Activated naive CD8-positive, alpha-beta T cell treated with anti-CD3 and anti-CD28 coated beads, Interleukin-2, amount 50 U/mL, for 24 hours (primary cell): ENCODE data around the gene PPP1R26.
"Not testable (repeated sequence)": the region's sequence is repeated elsewhere in the genome, so short reads cannot be mapped to it uniquely, and the experiment has no call there.

Experiments
- ATAC-seq: fragments of 150-1000 bp; cut with Tn5 transposase; one replicate; pipeline ENCODE4 v1.10.0; 2021
- DNase-seq: peaks from one replicate; pipeline ENCODE4 v3.0.0; 2021
- H3K27ac Mint-ChIP-seq: one replicate; pipeline ENCODE4 v1.8.0; 2021; ENCODE audit warnings: mild to moderate bottlenecking, mixed read lengths
- H3K27me3 Mint-ChIP-seq: one replicate; pipeline ENCODE4 v1.8.0; 2021; ENCODE audit warnings: mixed read lengths
- H3K36me3 Mint-ChIP-seq: one replicate; pipeline ENCODE4 v1.8.0; 2021; ENCODE audit warnings: low read depth, mixed read lengths
- H3K4me1 Mint-ChIP-seq: one replicate; pipeline ENCODE4 v1.8.0; 2021; ENCODE audit warnings: mixed read lengths
- H3K4me3 Mint-ChIP-seq: one replicate; pipeline ENCODE4 v1.8.0; 2021; ENCODE audit warnings: mild to moderate bottlenecking, moderate library complexity, mixed read lengths
- H3K9me3 Mint-ChIP-seq: one replicate; pipeline ENCODE4 v1.8.0; 2021; ENCODE audit warnings: mixed read lengths

Gene PPP1R26

DNA sequence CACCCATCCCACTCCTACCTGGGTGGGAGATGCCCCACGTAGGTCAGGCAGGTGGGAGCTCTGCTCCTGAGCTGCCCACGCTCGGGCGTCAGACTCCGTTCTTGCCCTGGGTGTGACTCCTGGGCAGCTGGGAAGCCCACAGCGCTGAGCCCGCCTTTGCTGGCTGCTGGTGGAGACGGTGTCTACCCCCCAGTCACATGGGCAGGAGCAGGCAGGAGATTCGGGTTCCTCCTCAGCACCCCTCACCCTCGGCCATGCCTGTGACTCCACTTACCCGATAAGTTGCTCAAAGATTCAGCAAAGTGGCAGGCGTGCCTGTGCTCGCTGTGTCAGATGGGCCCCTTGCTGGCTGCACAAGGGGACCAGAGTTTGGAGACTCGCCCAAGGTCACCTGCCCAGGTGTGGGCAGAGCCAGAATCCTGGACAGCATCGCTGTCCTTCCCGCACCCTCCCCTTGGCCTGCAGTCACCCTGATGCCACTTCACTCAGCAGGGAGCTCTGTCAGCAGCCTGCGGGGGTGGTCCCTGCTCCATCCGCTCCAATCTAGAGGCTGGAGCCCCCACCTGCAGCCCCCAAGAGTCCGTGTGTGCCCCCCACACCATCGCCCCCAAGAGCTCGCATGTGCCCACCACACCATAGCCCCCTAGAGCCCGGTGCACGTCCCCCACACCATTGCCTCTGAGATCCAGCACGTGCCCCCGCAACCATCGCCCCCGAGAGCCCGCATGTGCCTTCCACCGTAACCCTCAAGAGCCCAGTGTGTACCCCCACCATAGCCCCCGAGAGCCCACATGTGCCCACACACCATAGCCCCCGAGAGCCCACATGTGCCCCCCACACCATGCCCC is 45.9 kb downstream of the PPP1R26 start:
- H3K27me3 Mint-ChIP-seq, result peaks cover 6% of the 10 kb centered on the region
- H3K36me3 Mint-ChIP-seq, result no peaks in the 10 kb centered on the region
- DNase-seq, result no peak
- H3K9me3 Mint-ChIP-seq, result no peaks in the 10 kb centered on the region
- no peak overlapping the region for H3K27ac Mint-ChIP-seq
- no peaks in the 10 kb centered on the region for H3K4me1 Mint-ChIP-seq
- ATAC-seq, result no peak
- no peak overlapping the region for H3K4me3 Mint-ChIP-seq

DNA sequence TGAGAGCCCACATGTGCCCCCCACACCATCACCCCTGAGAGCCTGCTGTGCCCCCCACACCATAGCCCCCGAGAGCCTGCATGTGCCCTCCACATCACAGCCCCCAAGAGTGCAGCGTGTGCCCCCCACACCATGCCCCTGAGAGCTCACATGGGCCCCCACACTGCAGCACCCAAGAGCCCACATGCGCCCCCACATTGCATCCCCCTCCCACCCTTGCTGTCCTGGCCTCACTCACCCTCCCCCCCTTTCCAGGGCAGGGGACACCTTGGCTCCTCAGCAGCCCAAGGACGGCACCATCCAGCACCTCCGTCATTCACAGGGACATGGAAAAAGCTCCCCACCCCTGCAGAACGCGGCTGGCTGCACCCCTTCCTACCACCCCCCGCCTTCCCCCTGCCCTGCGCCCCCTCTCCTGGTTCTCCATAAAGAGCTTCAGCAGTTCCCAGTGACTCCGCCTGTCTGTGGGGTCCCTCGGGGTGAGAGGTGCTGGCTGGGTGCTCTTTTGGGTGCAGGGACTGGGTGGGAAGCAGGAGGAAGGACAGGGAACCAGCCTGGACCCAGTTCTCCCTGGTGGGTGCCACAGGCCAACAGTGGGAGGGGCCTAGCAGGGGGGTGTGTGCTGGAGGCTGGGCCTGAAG is 46.6 kb downstream of the PPP1R26 start:
- H3K4me3 Mint-ChIP-seq, result no peak overlapping the region
- DNase-seq, result no peak
- H3K9me3 Mint-ChIP-seq, result no peaks in the 10 kb centered on the region
- no peaks in the 10 kb centered on the region for H3K4me1 Mint-ChIP-seq
- H3K27me3 Mint-ChIP-seq, result peaks cover 8% of the 10 kb centered on the region
- ATAC-seq, result no peak
- no peak overlapping the region for H3K27ac Mint-ChIP-seq
- H3K36me3 Mint-ChIP-seq, result no peaks in the 10 kb centered on the region

- H3K36me3 Mint-ChIP-seq, result no peaks in the 10 kb centered on the region
- H3K9me3 Mint-ChIP-seq, result no peaks in the 10 kb centered on the region
- H3K4me1 Mint-ChIP-seq, result no peaks in the 10 kb centered on the region
- H3K27me3 Mint-ChIP-seq, result peaks cover 8% of the 10 kb centered on the region
- no peak for DNase-seq
- no peak overlapping the region for H3K27ac Mint-ChIP-seq
- ATAC-seq, result no peak
- no peak overlapping the region for H3K4me3 Mint-ChIP-seq
Measured at GRCh38 chr9:135526730-135527571, 47.4 kb downstream of the PPP1R26 start.

DNA sequence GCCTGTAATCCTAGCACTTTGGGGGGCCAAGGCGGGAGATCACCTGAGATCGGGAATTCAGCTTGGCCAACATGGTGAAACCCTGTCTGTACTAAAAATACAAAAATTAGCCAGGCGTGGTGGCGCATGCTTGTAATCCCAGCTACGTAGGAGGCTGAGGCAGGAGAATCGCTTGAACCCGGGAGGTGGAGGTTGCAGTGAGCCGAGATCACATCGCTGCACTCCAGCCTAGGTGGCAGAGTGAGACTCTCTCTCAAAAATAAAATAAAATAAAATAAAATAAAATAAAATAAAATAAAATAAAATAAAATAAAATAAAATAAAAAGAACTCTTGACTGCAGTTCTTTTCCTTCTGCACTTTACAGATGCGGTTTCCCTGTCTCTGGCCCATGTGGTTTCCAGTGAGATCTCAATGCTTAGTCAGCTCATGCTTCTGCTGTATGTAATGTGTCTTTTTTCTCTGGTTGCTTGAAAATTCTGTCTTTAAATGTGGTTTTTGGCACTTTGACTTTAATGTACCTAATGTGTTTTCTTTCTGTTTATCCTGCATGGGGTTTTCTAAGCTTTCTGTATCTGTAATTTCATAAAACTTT is 49.4 kb downstream of the PPP1R26 start:
- not testable (repeated sequence) for H3K27me3 Mint-ChIP-seq, H3K9me3 Mint-ChIP-seq

GRCh38 chr9:135530146-135530545 is 50.6 kb downstream of the PPP1R26 start:
- Mint-ChIP-seq H3K4me3 (no peak overlapping the region), H3K4me1 (no peaks in the 10 kb centered on the region), H3K36me3 (no peaks in the 10 kb centered on the region), H3K9me3 (no peaks in the 10 kb centered on the region), H3K27ac (no peak overlapping the region), H3K27me3 (peaks cover 15% of the 10 kb centered on the region)
- no peak for DNase-seq
- no peak for ATAC-seq

More for the DNA sequence above, 49.4 kb downstream of the PPP1R26 start:
- H3K4me1 Mint-ChIP-seq, H3K36me3 Mint-ChIP-seq, DNase-seq, H3K27ac Mint-ChIP-seq, H3K4me3 Mint-ChIP-seq, ATAC-seq: not testable (repeated sequence)

- no peaks in the 10 kb centered on the region for H3K4me1 Mint-ChIP-seq
- no peaks in the 10 kb centered on the region for H3K36me3 Mint-ChIP-seq
- no peak overlapping the region for H3K4me3 Mint-ChIP-seq
- no peaks in the 10 kb centered on the region for H3K9me3 Mint-ChIP-seq
- DNase-seq (no peak), ATAC-seq (no peak)
- H3K27ac Mint-ChIP-seq, result no peak overlapping the region
- H3K27me3 Mint-ChIP-seq, result peaks cover 15% of the 10 kb centered on the region
Measured at GRCh38 chr9:135531096-135531495, 51.5 kb downstream of the PPP1R26 start.

DNA sequence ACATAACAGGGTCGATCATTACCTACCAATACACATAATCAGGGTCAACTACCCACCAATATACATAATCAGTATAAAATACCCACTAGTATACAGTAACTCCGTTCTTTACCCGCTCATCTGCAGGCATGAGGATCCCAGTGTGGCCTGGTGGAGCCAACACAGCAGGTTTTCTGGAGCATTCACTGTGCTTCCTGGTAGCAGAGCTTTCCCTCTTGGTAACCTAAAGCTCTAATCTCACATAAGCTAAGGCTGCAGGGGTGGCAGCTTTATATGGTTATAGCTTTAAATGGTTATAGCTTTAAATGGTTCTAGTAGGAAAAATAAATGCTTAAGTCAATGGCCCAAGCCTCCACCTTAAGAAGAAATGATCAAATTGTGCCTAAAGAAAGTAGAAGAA is 53.5 kb downstream of the PPP1R26 start:
- peaks cover 22% of the 10 kb centered on the region for H3K27me3 Mint-ChIP-seq
- no peaks in the 10 kb centered on the region for H3K9me3 Mint-ChIP-seq
- no peak overlapping the region for H3K4me3 Mint-ChIP-seq
- H3K27ac Mint-ChIP-seq, result no peak overlapping the region
- no peaks in the 10 kb centered on the region for H3K4me1 Mint-ChIP-seq
- no peaks in the 10 kb centered on the region for H3K36me3 Mint-ChIP-seq
- no peak for DNase-seq
- ATAC-seq, result no peak

DNA sequence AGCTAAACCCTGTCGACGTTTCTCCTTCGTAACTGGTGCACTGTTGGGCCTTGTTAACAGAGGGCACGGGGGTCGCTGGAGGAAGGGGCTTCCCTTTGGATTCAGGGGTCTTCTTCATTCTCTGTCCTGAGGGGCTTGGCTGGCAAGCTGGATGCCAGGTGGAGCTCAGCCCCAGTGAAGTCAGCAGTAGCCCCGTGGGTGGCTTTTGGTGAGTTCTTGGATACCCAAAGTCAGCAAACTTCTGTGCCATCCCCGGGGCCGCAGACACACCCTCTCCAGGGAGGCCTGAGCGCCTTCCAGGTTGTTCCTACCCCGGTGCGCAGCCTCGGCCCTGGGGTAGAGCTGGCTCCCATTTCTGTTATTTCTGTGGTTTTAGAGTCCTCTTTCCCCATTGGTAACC is 54.1 kb downstream of the PPP1R26 start:
- H3K4me1 Mint-ChIP-seq, result no peaks in the 10 kb centered on the region
- H3K27ac Mint-ChIP-seq, result no peak overlapping the region
- no peak overlapping the region for H3K4me3 Mint-ChIP-seq
- DNase-seq (no peak), ATAC-seq (no peak)
- H3K9me3 Mint-ChIP-seq, result no peaks in the 10 kb centered on the region
- H3K27me3 Mint-ChIP-seq, result peaks cover 22% of the 10 kb centered on the region
- no peaks in the 10 kb centered on the region for H3K36me3 Mint-ChIP-seq

GRCh38 chr9:135534192-135534711 is 54.7 kb downstream of the PPP1R26 start:
- not testable (repeated sequence) for H3K36me3 Mint-ChIP-seq, H3K4me3 Mint-ChIP-seq, H3K4me1 Mint-ChIP-seq, H3K9me3 Mint-ChIP-seq, H3K27ac Mint-ChIP-seq, DNase-seq, ATAC-seq
- H3K27me3 Mint-ChIP-seq, result peaks cover 24% of the 10 kb centered on the region

- H3K9me3 Mint-ChIP-seq, H3K4me1 Mint-ChIP-seq, H3K4me3 Mint-ChIP-seq, H3K36me3 Mint-ChIP-seq, ATAC-seq, H3K27ac Mint-ChIP-seq, DNase-seq: not testable (repeated sequence)
- H3K27me3 Mint-ChIP-seq, result peaks cover 23% of the 10 kb centered on the region
Measured at GRCh38 chr9:135534826-135535225, 55.2 kb downstream of the PPP1R26 start.

DNA sequence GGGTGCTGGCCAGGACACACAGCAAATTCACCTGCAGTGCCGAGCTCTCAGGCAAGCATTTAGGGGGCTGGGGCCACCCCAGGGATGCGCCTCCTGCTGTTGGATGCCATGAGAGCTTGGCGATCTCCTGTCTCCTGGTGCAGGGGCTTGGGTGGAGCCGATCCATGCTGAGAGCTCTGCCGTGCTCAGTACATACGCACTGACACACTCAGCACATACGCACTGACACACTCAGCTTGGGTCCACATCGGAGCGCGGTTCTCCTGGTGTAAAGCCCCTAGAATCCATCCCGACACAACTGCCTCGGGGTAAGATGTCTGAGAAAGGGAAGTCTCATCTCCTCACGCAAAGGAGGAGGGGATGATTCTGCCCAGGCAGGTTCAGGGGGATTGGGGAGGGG is 56.0 kb downstream of the PPP1R26 start:
- not testable (repeated sequence) for H3K4me3 Mint-ChIP-seq, DNase-seq, H3K9me3 Mint-ChIP-seq, H3K36me3 Mint-ChIP-seq, H3K27ac Mint-ChIP-seq, H3K4me1 Mint-ChIP-seq, ATAC-seq
- peaks cover 18% of the 10 kb centered on the region for H3K27me3 Mint-ChIP-seq

- Mint-ChIP-seq H3K4me1 (no peaks in the 10 kb centered on the region), H3K27me3 (peaks cover 18% of the 10 kb centered on the region), H3K9me3 (no peaks in the 10 kb centered on the region), H3K36me3 (no peaks in the 10 kb centered on the region), H3K27ac (no peak overlapping the region), H3K4me3 (no peak overlapping the region)
- DNase-seq, result no peak
- no peak for ATAC-seq
Measured at GRCh38 chr9:135536216-135536615, 56.6 kb downstream of the PPP1R26 start.
